KMS-11 (cell line): ENCODE results near the gene AGPS.

Experiments
- H2AFZ ChIP-seq: fragments of 200-600 bp; sonication (generic); 2 replicates; pipeline ENCODE4 v1.6.1; 2016; ENCODE audit warnings: antibody characterized with exemption, mixed run types, low read depth
- H3K27ac ChIP-seq: fragments of 200-600 bp; sonication (generic); 2 replicates; pipeline ENCODE4 v1.6.1; 2016; ENCODE audit warnings: mild to moderate bottlenecking, mixed run types
- H3K27me3 ChIP-seq: fragments of 200-600 bp; sonication (generic); 2 replicates; pipeline ENCODE4 v1.6.1; 2017; ENCODE audit warnings: mild to moderate bottlenecking, low read depth, mixed run types, moderate library complexity; ENCODE audit not compliant: insufficient read depth
- H3K36me3 ChIP-seq: fragments of 200-600 bp; sonication (generic); 2 replicates; pipeline ENCODE4 v1.6.1; 2017; ENCODE audit warnings: mild to moderate bottlenecking, mixed run types; ENCODE audit not compliant: insufficient read depth
- H3K4me1 ChIP-seq: fragments of 200-600 bp; sonication (generic); 2 replicates; pipeline ENCODE4 v1.6.1; 2016; ENCODE audit warnings: mild to moderate bottlenecking, low read depth, mixed run types; ENCODE audit not compliant: poor library complexity, severe bottlenecking
- H3K4me2 ChIP-seq: fragments of 200-600 bp; sonication (generic); 2 replicates; pipeline ENCODE4 v1.7.0; 2016; ENCODE audit warnings: mild to moderate bottlenecking, mixed run types
- H3K4me3 ChIP-seq: fragments of 200-600 bp; sonication (generic); IDR thresholded peaks from 2 replicates; pipeline ENCODE4 v1.6.1; 2017; ENCODE audit warnings: low read depth, low read length, mixed read lengths; ENCODE audit not compliant: insufficient read depth
- H3K79me2 ChIP-seq: fragments of 200-600 bp; sonication (generic); 2 replicates; pipeline ENCODE4 v1.6.1; 2016; ENCODE audit warnings: low read depth, mixed run types; ENCODE audit not compliant: insufficient read depth
- H3K9ac ChIP-seq: fragments of 200-600 bp; sonication (generic); 2 replicates; pipeline ENCODE4 v1.6.1; 2016; ENCODE audit warnings: mild to moderate bottlenecking, mixed run types
- H4K20me1 ChIP-seq: fragments of 200-600 bp; sonication (generic); 2 replicates; pipeline ENCODE4 v1.6.1; 2016; ENCODE audit warnings: mild to moderate bottlenecking, mixed run types; ENCODE audit not compliant: insufficient read depth
- TF ChIP-seq, protein P1 (sequence below): fragments of 200-600 bp; sonication (generic); conservative IDR thresholded peaks from 2 replicates; pipeline ENCODE4 v1.6.1; 2017; ENCODE audit warnings: low read depth, mild to moderate bottlenecking, antibody characterized with exemption, low read length, moderate library complexity, mixed read lengths

AGPS gene

DNA sequence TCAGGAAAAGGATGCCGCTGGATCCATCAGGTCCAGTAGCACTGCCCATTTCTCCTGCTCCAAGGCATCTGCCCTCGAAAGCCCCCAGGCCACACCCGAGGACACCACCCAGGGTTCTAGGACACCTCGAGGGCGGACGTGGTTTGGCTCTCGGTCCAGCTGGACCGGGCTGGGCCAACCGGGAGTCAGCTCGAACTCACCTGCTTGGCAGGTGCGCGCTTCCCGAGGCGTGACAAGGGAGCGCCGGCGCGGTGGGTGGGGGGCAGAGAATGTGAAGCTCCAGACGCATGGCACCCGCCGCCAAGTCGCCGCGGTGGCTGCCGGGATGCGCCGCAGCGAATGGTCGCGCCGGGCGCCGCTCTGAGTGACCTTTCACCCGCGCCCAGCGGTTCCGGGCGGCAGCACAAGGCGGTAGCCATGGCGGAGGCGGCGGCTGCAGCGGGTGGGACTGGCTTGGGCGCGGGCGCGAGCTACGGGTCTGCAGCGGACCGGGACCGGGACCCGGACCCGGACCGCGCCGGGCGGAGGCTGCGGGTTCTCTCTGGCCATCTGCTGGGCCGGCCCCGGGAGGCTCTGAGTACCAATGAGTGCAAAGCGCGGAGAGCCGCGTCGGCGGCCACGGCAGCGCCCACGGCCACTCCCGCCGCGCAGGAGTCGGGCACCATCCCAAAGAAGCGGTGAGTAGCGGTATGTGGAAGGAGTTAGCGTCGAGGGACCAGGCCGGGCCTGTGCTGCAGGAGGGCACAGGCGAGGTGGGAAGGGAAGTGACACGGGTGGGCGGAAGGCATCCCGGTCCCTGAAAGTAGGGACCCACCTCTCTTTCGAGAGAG is at the start of gene AGPS:
AGPS (plus strand) TSS at position 401 of the 830 bp plus-strand sequence; CDS start at position 418, 17 bp downstream.
- Histone ChIP-seq H3K9ac (peak within 1 kb of the TSS; percentile 91), H4K20me1 (no peaks in the 10 kb centered on the region), H3K79me2 (peaks cover 39% of the 10 kb centered on the region), H3K36me3 (no peaks in the 10 kb centered on the region), H3K4me3 (peak within 1 kb of the TSS; percentile 95), H3K4me1 (peaks cover 33% of the 10 kb centered on the region), H3K27ac (peak within 1 kb of the TSS; percentile 52), H2AFZ (peak within 1 kb of the TSS; percentile 100), H3K4me2 (peak within 1 kb of the TSS; percentile 96), H3K27me3 (no peaks in the 10 kb centered on the region)
- TF ChIP-seq, protein P1, sequence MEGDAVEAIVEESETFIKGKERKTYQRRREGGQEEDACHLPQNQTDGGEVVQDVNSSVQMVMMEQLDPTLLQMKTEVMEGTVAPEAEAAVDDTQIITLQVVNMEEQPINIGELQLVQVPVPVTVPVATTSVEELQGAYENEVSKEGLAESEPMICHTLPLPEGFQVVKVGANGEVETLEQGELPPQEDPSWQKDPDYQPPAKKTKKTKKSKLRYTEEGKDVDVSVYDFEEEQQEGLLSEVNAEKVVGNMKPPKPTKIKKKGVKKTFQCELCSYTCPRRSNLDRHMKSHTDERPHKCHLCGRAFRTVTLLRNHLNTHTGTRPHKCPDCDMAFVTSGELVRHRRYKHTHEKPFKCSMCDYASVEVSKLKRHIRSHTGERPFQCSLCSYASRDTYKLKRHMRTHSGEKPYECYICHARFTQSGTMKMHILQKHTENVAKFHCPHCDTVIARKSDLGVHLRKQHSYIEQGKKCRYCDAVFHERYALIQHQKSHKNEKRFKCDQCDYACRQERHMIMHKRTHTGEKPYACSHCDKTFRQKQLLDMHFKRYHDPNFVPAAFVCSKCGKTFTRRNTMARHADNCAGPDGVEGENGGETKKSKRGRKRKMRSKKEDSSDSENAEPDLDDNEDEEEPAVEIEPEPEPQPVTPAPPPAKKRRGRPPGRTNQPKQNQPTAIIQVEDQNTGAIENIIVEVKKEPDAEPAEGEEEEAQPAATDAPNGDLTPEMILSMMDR, result no peak

DNA sequence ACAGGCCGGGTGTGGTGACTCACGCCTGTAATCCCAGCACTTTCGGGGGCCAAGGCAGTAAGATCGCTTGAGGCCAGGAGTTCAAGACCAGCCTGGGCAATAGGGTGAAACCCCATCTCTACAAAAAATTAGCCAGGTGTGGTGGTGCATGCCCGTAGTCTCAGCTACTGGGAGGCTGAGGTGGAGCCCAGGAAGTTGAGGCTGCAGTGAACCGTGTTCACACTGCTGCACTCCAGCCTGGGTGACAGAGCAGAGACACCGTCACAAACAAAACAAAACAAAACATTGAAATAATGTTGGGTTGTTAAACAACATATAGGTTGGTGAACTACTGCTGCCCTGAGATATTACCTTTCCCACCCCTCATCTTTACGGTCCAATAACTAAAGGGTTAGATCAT is 48.8 kb upstream of the AGPS start:
- H3K9ac ChIP-seq, result no peak overlapping the region
- TF ChIP-seq, protein P1, result no peak
- H3K4me1 ChIP-seq, result no peaks in the 10 kb centered on the region

DNA sequence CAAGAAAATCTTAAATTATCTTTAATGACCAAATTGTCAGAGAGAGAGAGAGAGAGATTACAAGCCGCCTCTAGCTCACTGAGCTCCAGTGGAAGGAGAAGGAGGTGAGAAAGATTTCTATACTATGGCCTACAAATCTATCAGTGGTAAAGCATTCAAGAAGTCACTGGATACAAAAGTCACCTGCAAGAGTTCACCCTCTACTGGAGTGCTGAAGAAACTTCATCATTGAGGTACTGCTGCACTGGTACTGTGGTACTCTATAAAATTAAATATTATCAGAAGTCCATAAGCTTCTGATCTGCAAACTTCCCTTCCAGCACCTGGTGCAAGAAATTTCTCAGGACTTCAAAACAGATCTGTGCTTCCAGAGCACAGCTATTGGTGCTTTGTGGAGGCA is 48.3 kb upstream of the AGPS start:
- Histone ChIP-seq H3K9ac (no peak overlapping the region), H3K27me3 (no peaks in the 10 kb centered on the region), H3K4me3 (no peak overlapping the region), H3K36me3 (no peaks in the 10 kb centered on the region), H4K20me1 (no peaks in the 10 kb centered on the region), H3K27ac (no peak overlapping the region), H3K4me1 (no peaks in the 10 kb centered on the region), H3K79me2 (no peaks in the 10 kb centered on the region), H3K4me2 (no peak overlapping the region), H2AFZ (no peak overlapping the region)
- TF ChIP-seq, protein P1, result no peak

More for the DNA sequence above, 48.8 kb upstream of the AGPS start:
- no peak overlapping the region for H3K4me3 ChIP-seq
- H4K20me1 ChIP-seq, result no peaks in the 10 kb centered on the region
- H3K36me3 ChIP-seq, result no peaks in the 10 kb centered on the region
- no peak overlapping the region for H3K27ac ChIP-seq
- no peak overlapping the region for H3K4me2 ChIP-seq
- no peaks in the 10 kb centered on the region for H3K79me2 ChIP-seq
- H3K27me3 ChIP-seq, result no peaks in the 10 kb centered on the region
- no peak overlapping the region for H2AFZ ChIP-seq

DNA sequence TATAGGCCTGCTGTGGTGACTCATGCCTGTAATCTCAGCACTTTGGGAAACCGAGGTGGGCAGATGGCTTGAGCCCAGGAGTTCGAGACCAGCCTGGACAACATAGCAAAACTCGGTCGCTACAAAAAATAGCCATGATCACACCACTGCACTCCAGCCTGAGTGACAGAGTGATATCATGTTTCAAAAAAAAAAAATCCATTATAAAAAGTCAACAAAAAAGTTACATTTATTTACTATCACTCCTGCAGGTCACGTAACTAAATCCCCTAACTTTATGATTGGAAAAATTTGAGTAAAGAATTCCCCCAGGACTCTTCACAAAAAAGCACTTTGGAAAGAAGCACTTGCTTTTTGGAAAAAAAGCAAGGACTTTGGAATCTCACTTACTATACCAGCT is 46.4 kb upstream of the AGPS start:
- no peaks in the 10 kb centered on the region for H3K36me3 ChIP-seq
- H3K4me1 ChIP-seq, result no peaks in the 10 kb centered on the region
- H4K20me1 ChIP-seq, result no peaks in the 10 kb centered on the region
- no peak overlapping the region for H3K4me3 ChIP-seq
- TF ChIP-seq, protein P1, result no peak
- no peak overlapping the region for H3K9ac ChIP-seq
- H2AFZ ChIP-seq, result no peak overlapping the region
- no peaks in the 10 kb centered on the region for H3K79me2 ChIP-seq
- no peak overlapping the region for H3K27ac ChIP-seq
- no peaks in the 10 kb centered on the region for H3K27me3 ChIP-seq
- no peak overlapping the region for H3K4me2 ChIP-seq
